Embryonic facial prominence (tissue), 1 donor: Measurements from ENCODE around the gene CALD1.

ENCODE experiments used
- DNase-seq: peaks from one replicate; pipeline ENCODE4 v3.0.0-alpha.2; 2016; ENCODE audit errors: extremely low spot score

Gene CALD1, protein sequence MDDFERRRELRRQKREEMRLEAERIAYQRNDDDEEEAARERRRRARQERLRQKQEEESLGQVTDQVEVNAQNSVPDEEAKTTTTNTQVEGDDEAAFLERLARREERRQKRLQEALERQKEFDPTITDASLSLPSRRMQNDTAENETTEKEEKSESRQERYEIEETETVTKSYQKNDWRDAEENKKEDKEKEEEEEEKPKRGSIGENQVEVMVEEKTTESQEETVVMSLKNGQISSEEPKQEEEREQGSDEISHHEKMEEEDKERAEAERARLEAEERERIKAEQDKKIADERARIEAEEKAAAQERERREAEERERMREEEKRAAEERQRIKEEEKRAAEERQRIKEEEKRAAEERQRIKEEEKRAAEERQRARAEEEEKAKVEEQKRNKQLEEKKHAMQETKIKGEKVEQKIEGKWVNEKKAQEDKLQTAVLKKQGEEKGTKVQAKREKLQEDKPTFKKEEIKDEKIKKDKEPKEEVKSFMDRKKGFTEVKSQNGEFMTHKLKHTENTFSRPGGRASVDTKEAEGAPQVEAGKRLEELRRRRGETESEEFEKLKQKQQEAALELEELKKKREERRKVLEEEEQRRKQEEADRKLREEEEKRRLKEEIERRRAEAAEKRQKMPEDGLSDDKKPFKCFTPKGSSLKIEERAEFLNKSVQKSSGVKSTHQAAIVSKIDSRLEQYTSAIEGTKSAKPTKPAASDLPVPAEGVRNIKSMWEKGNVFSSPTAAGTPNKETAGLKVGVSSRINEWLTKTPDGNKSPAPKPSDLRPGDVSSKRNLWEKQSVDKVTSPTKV

DNA sequence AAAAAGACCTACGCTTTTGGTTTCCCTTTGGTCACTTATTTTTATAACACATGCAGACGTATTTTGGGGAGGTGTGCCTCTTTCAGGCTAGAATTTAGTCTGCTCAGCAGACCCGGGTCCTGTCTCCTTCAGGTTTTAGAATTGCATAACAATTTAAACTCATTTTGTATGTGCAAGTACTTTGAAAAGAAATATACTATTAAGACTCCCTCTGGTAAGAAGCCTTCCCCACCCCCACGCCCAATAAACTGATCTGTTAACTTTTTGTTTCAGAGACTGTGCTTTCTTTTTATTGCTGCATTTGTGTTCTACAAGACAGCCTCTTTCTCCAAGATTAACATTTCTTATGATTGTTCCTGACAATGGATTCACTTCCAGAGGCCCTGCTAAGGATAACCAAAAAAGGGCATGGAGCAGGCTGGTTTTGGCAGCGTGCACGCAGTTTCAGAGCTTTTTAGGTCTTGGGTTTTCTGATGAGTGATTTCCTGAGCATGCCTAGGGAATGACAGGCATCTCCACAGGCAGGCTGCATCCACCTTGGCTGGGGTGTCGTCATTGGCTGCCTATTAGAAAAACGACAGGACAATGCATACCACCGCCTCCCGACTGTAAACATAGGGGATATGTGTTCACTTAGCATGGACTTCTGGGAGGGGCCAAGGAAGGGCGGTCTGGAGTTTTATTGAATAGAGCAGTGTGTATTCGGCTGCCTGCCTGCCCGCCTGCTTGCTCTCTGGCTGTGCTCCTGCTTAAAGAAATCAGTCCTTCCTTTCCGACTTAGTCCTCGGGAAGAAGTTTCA is at the start of gene CALD1:
Gene CALD1, plus strand, starts transcription at position 694 of the 800 bp plus-strand sequence. CDS start 88,100 bp downstream, outside the sequence.
- DNase-seq = peak; percentile 84

DNA sequence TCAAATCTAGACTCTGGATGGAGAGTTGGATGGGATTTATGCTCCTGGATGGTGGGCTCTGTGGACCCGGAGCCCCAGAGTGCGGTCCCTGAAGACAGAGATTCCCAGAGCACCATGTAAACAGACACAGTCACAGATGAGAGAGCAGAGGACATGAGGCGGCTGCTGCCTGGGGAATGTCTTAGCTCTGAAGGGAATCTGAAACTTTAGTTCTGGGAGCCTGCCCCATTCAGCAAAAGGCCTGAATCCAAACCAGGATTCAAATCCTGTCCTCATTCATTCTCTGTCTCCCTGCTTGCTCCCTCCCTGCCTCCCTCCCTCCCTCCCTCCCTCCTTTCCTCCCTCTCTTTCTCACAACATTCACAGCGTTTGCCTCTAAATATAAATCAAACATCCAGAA is 49.5 kb upstream of the CALD1 start:
- DNase-seq = no peak

DNA sequence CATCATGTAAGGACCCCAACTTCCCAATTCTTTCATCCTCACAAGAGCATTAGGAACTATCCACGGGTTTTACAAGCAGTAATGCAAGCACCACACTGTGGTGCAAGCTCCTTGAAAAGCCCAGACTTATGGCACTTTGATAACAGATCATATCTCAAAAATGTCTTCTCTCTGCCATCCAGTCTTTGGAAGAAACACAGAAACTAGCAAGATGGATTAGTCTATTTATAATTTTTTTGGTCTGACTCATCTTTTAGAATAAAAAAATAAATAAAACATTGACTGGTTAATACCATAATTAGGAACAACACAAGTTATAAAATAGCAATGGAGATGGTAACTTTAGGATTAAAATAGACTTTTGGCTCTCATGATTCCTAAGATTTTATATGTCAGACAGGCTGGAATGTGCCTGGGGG is 49.0 kb upstream of the CALD1 start:
- no peak for DNase-seq

DNA sequence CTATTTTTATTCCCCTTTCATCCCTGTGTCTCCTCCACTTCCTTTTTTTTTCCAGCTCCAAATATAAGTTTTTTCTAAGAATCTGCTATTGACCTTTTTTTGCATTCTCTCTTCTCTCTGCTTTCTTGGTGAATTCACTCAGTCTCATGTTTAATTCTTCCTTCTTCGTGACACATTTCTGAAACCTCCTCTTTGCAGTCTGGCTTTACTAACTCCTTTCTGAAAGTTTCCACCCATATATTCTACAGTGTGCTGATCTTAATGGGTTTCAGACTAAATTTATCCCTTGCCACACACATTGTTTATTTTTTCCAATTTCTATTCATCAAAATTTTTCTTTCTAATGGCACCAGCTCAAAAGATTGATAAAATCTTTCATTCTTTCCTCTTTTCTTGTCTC is 47.8 kb upstream of the CALD1 start:
- no peak for DNase-seq

DNA sequence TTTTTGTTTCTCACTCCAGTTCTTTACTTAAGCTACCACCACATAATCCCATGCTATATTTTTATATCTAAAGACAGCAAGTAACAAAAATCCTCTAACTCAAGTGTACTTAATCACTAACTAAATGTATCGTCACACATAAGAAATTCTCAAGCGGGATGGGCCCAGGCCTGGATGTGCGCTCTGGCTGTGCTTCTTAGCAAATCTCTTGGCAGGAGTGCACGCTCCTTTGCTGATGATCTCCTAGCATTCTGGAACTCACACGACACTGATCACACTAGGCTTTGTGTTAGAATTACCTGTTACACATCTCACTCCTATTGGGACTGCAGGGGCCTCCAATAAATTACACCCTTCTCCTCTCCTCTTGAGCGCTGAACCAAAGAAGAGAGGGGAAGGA is 46.7 kb upstream of the CALD1 start:
- no peak for DNase-seq

DNA sequence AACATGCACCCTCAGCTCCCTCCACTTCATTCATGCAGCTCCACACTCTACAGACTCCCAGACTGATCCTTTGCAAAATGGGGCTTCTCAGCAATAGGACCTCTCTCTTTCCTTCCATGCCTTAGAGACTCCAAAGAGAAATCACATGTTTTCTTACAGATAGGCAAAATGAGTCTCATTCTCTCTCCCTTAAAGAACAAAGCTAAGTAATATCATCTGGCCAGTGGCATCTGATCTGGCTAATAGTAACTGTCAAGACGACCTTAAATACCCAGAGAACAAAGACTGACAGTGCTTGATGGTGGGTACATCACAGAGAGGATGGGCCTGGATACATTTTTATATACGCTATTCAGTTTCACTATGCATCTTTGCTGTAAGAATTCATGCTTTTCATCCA is 43.1 kb upstream of the CALD1 start:
- no peak for DNase-seq

DNA sequence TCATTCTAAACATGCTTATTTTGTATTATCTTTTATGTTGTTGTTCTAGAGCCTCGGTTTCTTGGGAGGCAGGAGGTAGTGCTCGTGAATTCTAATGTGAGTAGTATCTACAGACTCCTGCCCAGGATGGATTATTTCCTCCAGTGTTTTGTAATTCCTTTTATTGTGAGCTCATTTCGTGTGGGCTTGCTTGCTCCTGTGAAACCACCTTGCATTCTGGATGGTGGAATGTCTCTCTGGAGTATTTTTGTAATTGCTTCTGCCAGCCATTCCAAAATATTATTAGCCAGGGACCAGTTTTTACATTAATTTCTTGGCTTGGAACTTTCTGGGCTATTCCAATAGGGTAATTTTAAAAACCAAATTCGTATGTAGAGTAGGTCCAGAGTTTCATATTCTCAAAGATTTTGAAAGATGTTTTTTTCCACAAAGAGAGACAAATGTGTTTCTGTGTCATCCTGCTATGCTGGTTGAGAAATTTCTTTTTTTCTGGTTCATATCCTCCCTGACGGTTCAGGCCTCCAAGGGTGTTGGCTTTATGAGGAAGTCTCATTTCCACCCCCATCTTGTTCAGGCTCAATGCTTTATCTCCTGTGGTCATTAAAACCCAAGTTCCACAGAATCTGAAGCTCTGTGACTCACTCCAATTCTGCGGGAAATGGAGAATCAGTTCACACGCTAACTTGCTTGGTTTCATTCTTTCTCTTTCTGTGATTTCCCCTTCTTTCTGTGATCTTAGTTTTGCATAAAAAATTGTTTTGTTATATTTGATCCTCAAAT is 41.7 kb upstream of the CALD1 start:
- DNase-seq = no peak

DNA sequence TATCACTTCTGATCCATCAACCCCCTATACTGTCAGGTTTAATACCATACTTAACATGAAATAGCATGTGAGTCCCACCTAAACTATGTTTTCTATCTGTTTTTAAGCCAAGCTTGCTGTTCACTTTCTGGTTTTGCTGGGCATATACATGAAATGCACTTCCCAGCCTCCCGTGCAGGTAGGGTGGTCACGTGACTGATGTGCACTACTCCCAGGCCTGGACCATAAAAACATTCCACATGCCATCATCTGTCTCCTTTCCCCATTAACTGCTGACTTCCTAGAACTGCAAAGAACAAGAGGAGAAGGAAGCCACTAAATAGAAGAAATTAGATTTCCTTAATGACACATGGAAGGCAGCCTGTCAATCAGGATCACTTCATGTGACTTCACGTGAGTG is 40.1 kb upstream of the CALD1 start:
- no peak for DNase-seq

DNA sequence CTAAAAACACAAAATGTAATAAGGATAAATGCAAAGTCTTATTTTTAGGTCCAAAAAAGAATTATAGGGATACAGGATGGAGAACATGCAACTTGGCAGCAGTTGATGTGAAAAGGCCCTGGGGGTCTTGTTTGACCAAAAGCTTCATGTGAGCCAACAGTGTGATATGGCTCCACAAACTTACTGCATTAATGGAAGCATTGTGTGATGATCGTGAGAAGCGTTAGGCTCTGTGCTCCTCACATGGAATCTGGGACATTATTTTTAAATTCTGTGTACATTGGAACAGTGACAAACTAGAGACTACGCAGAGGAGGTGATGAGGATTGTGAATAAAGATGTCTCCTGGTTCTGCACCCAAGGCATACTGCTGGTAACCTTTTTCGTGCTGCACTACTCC is 39.1 kb upstream of the CALD1 start:
- no peak for DNase-seq

DNA sequence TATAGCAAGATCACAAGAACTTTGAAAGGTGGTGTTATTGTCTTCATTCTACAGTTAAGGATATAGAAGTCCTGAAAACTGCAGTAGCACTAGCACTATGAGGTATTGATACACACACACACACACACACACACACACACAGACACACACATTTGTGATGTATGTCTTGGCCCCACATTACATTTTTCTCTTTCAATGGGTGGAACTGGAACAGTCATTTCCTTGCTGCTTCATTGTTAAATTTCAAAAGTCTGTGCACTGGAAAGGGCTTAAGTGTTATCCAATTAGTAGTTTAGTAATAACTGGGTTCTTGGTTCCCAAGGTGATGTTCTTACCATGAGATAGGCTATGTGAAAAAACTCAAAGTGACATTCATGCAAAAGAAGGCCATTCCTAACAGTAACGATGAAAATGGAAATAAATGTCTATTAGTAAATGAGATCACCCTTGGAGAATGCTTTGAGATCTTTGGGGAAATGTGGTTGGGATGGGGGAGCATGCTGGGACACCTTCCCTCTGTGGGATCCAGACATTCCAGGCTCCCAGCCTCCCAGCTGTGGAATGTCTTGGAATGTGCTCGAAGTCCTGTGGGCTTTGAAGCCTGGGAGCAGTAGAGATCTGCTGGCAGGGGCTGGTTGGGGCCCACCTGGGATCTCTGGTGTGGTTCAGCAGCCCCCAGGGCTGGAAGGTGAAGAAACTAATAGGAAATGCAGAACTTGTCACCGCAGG is 37.4 kb upstream of the CALD1 start:
- DNase-seq = no peak

DNA sequence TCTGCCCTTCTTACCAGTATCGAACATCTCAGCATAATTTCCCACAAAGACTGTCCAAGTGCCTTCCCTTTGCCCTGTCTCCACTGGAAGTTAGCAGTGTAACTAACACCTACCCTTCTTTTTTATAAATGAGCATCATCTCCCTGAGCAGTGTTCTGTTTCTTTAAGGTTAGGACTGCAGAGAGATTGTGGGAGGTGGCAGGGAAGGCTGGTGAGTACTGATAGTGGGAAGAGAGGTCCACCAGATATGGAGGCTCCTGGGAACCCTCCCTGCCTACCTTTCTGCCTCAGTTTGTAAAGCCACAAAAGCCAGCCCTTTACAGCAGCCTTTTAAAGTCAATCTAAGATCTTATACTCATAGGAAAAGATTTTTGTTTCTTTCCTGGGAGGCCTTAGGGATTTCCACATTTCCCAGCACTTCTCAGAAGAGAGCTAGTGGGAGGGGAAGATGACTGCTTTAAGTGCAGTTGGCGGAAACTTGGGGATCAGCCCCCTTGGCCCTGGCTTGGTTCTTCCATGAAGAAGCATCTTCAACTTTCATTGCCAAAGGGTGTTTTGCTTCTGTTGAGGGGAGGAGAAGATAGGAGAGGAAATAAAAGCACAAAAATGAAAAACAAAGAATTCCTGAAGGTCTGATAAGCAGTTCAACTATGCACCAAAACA is 36.6 kb upstream of the CALD1 start:
- DNase-seq = no peak

DNA sequence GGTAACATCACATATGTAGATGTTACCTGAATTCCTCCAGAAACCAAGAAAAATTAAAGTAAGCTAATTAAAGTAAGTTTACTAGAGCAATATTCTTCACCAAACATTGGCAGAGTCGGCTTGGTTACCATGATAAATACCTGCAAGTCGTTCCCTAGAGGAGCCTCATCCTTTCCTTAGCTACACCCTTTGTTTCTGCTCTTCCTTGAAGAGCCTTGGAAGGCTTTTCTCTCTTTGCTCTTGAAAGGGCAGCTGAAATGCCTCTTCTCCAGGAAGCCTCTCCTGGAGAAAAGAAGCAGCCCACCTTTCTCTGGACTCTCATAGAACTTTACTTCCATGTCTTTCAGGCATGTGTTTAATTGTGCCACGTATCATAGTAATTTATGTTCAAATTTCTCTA is 34.9 kb upstream of the CALD1 start:
- no peak for DNase-seq

DNA sequence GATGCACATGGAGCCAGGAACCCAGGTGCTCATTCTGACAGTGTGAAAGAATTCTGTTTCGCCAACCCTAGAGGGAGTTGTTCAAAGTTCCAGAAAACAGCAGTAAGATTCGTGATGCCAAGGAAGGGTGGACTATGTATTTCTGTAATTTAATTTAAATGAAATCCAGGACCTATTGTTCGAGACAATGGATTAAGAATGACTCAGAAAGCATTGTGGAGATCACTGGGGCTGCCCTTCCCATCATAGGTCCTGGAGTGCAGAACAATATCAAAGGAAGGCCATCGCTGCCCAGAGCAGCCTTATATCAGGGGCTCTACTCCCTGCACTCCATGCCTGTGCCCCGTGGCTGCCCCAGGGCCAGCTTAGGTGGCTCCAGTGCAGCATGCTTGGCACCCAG is 32.1 kb upstream of the CALD1 start:
- DNase-seq = no peak

DNA sequence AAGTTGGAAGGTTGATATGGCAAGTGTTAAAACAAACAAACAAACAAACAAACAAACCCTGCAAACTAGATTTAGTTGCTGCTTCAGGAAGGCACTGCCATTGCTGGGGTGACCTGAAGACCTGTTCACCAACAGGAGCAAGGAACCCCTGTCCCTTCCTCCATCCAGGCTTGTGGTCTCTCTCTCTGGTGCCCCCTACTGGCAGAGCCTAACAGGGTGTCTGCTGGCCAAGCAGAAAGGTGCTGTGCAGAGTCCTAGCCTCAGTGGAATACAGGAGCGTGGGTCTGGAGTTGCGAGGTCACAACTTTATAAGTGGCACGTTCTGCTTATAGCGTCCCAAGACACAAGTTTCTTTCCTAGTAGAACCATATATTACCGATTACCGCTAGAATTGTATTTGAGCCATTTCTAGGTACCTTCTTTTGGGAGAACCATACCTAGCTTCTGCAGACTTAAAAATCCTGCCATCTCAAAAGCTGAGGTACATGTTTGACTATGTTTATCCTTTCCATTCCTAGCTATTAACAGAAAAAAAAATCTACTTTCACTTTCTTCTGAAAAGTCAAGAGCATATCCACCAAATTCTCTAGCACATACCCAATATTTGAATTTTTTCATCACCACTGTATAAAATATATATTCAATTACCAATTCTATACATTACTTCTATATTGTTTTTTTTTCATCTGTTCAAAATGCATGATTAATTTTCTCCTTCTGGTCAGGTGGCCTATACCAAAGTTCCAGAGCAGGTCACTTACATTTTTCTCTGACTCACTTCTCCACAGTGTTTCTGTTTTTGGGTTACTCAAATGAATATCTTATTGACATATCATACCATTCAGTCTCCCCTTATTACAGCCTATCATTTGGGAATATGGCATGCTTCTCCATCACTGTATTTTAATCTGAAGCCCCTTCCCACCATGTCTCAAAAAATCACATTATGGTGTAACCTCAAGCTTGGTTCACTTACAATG is 29.1 kb upstream of the CALD1 start:
- DNase-seq = no peak

DNA sequence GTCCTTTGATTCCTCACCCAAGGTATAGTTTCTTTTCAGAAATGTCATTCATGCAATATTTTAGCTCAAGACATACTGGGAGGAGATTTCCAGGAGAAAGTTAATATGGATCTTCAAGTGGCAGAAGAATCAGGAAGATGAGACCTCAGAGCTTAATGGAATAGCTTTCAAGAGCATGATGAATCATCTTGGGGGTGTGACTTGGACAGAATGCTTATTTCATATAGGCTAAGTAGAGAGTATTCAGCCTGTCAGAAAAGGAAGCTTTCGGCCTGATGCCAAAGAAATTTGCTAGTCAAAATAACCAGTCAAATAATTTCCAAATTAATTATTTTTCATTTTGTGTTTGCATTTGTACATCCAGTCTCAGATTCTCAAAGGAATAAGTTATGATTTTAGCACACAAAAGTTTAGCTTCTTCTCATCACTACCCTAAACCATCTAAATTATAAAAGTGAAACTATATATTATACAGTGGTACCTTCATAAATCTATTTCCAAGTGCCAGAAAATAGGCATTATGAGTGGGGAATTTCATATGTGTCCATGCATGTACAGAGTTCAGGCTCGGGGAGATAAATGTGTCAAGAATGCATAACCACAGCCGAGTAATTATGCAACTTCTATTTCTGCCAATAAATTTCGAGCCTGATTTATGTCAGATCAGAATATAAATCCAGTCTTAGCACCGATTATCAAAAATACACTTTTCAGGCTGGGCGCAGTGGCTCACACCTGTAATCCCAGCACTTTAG is 27.3 kb upstream of the CALD1 start:
- DNase-seq = no peak

DNA sequence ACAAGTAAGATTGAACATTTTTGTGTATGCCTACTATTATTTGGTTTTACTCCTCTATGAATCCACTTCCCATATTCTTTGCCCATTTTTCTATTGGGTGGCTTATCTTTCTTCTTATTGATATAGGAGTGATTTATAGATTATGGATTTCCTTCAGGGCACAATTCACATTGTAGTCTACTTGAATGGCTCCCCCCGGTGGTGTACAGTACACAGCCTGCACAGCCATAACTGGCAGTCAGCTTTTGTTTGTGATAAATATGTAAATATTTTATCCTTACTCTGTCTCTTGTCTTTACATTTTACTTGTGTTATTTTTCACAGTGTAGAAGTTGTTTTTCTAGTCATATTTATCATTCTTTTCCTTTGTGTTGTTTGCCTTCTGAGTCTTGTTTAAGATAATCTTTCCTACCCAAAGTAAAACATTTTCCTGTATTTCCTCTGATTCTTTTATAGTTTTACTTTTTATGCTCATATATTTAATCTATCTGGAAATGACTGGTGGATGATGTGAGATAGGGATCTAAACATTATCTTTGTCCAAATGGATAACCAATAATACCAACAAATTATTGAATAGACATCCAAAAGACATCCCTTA is 23.9 kb upstream of the CALD1 start:
- DNase-seq = no peak

DNA sequence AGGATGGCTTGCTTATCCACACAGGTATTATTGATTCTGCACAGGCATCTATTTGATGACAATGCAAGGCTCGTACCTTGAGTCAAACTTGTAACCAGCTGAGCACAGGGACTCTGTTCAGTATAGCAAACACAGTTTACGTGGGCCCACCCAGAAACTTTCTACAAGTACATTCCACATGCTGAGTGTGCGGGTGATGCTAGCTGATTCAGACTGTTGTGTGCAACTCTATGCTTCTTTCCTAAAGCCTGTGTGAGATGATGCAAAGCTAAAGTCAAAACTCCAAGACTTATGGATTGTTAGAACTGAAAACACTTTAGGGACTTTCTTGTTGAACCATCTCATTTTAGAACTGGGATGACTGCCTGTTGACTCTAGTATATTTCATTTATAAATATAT is 21.5 kb upstream of the CALD1 start:
- DNase-seq = no peak

DNA sequence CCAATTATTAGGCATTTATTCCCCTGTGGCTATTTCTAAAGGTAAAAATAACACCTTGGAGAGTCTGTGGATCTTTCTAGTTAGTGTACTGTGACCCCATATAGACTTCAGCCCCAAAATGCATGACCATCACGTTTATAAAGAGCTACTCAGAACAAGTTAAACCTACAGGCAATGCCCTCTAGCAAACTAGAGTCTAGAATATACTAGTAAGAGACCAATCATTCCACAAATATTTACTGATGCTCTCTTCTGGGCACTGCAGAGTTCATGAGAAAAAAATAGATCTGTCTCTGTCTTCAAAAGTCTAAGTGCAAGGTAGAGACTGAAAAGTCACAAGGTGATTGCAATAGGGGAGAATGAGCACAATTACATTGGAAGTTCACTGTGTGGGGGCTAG is 20.5 kb upstream of the CALD1 start:
- DNase-seq = no peak
